22Rv1 (cell line): Measurements from ENCODE around the gene EGFL8.
A peak's percentile ranks its signal among the peaks of the same experiment; 100 is the strongest.

Source experiments
- H3K27ac ChIP-seq: fragments of 450-650 bp; 2 replicates; pipeline ENCODE4 v1.5.1; 2017
- ZFX ChIP-seq: fragments of 450-650 bp; IDR thresholded peaks from 2 replicates; pipeline ENCODE4 v1.6.1; 2017; ENCODE audit warnings: antibody characterized with exemption, borderline replicate concordance
- TF ChIP-seq, protein P1 (sequence below): fragments of 450-650 bp; IDR thresholded peaks from 2 replicates; pipeline ENCODE4 v1.5.1; 2017; ENCODE audit warnings: mild to moderate bottlenecking

Gene EGFL8

GRCh38 chr6:32123681-32124080, 40.7 kb upstream of the EGFL8 start:
- H3K27ac ChIP-seq = no peak overlapping the region
- TF ChIP-seq ZFX = no peak
- TF ChIP-seq, protein P1, sequence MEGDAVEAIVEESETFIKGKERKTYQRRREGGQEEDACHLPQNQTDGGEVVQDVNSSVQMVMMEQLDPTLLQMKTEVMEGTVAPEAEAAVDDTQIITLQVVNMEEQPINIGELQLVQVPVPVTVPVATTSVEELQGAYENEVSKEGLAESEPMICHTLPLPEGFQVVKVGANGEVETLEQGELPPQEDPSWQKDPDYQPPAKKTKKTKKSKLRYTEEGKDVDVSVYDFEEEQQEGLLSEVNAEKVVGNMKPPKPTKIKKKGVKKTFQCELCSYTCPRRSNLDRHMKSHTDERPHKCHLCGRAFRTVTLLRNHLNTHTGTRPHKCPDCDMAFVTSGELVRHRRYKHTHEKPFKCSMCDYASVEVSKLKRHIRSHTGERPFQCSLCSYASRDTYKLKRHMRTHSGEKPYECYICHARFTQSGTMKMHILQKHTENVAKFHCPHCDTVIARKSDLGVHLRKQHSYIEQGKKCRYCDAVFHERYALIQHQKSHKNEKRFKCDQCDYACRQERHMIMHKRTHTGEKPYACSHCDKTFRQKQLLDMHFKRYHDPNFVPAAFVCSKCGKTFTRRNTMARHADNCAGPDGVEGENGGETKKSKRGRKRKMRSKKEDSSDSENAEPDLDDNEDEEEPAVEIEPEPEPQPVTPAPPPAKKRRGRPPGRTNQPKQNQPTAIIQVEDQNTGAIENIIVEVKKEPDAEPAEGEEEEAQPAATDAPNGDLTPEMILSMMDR = no peak

DNA sequence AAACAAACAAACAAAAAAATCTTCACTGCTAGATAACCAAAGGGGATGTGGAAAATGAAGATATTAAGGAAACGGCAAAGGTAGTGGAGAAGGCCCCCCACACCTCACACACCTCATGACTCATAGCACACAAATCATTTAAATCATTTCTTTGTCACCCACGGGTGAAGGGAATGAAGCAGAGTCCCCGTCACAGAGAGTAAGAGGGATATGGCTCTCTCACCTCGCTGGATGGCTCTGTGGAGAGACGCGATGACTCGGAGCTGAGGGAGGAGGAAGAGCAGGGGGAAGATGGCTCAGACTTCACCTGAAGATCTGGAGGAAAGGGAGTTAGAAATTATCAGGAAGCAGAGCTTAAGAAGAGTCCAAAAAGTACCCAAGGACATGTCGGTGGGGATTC, 37.5 kb upstream of the EGFL8 start:
- peak overlapping the region; percentile 86 for H3K27ac ChIP-seq
- no peak for TF ChIP-seq ZFX
- TF ChIP-seq, protein P1 = no peak

- TF ChIP-seq, protein P1 = no peak
- no peak for TF ChIP-seq ZFX
- peak overlapping the region; percentile 86 for H3K27ac ChIP-seq
Observed at GRCh38 chr6:32127409-32127716, 37.0 kb upstream of the EGFL8 start.

GRCh38 chr6:32127717-32128592, 36.4 kb upstream of the EGFL8 start, which contains the start of gene ATF6B:
Gene ATF6B (minus strand): TSS chr6:32128246. CDS start chr6:32128207, 39 bp downstream.
- no peak for TF ChIP-seq ZFX
- TF ChIP-seq, protein P1 = no peak
- peak within 1 kb of the TSS; percentile 86 for H3K27ac ChIP-seq

- peak overlapping the region; percentile 86 for H3K27ac ChIP-seq
- TF ChIP-seq ZFX = no peak
- TF ChIP-seq, protein P1 = no peak
Observed at GRCh38 chr6:32128751-32129296, 35.6 kb upstream of the EGFL8 start.

- TF ChIP-seq, protein P1 = no peak
- TF ChIP-seq ZFX = no peak
- peak overlapping the region; percentile 86 for H3K27ac ChIP-seq
Observed at GRCh38 chr6:32129297-32130088, 34.9 kb upstream of the EGFL8 start.
